Measurements from ENCODE around the gene SMIM23. TPM values are rescaled to one million over a fixed set of nuclear protein-coding genes. Genes with fewer than 3 reads are reported as not detected.

The SMIM23 gene
- total RNA-seq, 1 donor from 2014 or later: not detected

DNA sequence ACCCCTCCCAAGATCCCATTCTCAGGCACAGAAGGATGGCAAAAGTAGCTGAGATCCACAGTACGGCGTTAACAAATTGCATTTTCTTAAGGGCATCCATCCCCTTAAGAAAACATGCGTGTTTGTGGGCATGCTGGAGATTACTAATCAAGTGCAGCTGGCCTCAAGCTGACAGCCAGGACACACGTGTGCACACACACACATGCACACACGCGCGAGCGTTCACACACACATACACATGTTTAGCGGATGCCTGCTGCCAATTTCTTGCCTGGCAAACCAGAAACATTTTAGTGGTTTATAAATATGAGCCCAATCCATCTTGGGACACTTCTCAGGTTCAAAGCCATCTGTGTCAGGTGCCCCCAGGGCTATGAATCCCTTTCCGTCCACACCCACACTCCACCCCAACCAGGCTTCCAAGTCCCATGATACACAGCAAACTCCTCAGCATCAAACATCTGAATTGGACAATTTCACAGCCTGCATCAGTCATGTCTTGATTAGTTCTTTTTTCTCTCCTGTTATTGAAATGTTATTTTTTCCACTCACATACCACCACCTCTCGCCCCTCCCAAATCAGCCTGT, 23.5 kb upstream of the SMIM23 start:
- intact Hi-C loops (cut with micrococcal nuclease): no loop called here
- H3K27me3 Mint-ChIP-seq: peaks cover 11% of the 10 kb centered on the region
- CTCF ChIA-PET: no interaction called here

DNA sequence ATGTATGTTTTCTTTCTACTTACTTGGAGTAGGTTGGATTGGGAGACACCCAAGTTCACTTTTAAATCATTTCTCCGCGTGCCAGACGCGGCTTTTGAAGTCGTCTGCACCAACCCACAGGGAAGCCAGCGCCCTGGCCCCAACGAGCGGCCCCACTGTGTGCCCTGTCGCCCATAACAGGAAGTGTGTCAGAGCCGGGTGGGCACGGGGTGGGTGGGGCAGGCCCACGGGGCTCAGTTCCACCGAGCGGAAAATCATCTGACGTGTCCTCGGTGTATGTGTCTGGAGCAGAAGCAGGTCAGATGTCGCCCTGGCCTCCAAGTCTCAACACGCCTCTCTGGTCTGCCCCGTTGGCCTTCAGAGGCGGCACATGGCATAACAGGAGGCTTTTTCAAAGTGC, 22.7 kb upstream of the SMIM23 start:
- no peaks in the 10 kb centered on the region for H3K4me1 Mint-ChIP-seq
- no peak for DNase-seq

More for the DNA sequence above, 23.5 kb upstream of the SMIM23 start:
- peaks cover 5% of the 10 kb centered on the region for H3K9me3 Mint-ChIP-seq
- POLR2A ChIA-PET: no interaction called here
- H3K4me1 Mint-ChIP-seq: no peaks in the 10 kb centered on the region
- no peak overlapping the region for H3K27ac Mint-ChIP-seq
- no peak overlapping the region for H3K4me3 Mint-ChIP-seq
- DNase-seq (no peak), ATAC-seq (ENCODE audit: low read depth) (no peak)
- no peak for TF ChIP-seq CTCF (IDR thresholded peaks at IDR 0.05)
- H3K36me3 Mint-ChIP-seq (ENCODE audit: low read depth): no peaks in the 10 kb centered on the region

GRCh38 chr5:171764265-171764664, 21.4 kb upstream of the SMIM23 start:
- H3K4me3 Mint-ChIP-seq: no peak overlapping the region
- DNase-seq (no peak), ATAC-seq (ENCODE audit: low read depth) (no peak)
- H3K4me1 Mint-ChIP-seq: no peaks in the 10 kb centered on the region
- peaks cover 9% of the 10 kb centered on the region for H3K9me3 Mint-ChIP-seq
- H3K27me3 Mint-ChIP-seq: peaks cover 13% of the 10 kb centered on the region
- intact Hi-C loops (cut with micrococcal nuclease): no loop called here
- POLR2A ChIA-PET: no interaction called here
- TF ChIP-seq CTCF (IDR thresholded peaks at IDR 0.05): no peak
- CTCF ChIA-PET: no interaction called here
- H3K36me3 Mint-ChIP-seq (ENCODE audit: low read depth): no peaks in the 10 kb centered on the region
- no peak overlapping the region for H3K27ac Mint-ChIP-seq

More for the DNA sequence above, 22.7 kb upstream of the SMIM23 start:
- Mint-ChIP-seq H3K9me3 (peaks cover 9% of the 10 kb centered on the region), H3K27ac (no peak overlapping the region), H3K27me3 (peaks cover 11% of the 10 kb centered on the region), H3K4me3 (no peak overlapping the region), H3K36me3 (ENCODE audit: low read depth) (no peaks in the 10 kb centered on the region)
- CTCF ChIA-PET: no interaction called here
- no peak for ATAC-seq (ENCODE audit: low read depth)
- TF ChIP-seq CTCF (IDR thresholded peaks at IDR 0.05): no peak
- intact Hi-C loops (cut with micrococcal nuclease): no loop called here
- POLR2A ChIA-PET: no interaction called here

DNA sequence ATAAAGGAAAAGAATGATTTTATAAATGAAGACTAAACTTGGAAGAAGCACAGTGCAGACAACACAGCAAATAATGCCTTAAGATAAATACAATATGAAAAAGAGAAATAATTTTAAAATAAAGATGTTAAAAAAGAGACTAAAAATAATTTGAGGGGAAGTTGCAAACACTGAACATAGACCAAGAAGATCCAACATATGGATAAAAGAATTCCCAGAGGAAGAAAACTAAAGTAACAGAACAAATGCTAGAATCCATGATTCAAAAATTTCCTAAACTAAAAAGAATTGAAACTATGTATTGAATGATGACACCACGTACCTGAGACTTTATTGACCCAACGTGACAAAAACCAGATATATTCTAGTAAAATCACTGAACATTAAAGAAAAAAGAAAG, 18.7 kb upstream of the SMIM23 start:
- ChIA-PET POLR2A (no interaction called here), CTCF (no interaction called here)
- intact Hi-C loops (cut with micrococcal nuclease): no loop called here
- DNase-seq (no peak), ATAC-seq (ENCODE audit: low read depth) (no peak)
- Mint-ChIP-seq H3K27me3 (peaks cover 20% of the 10 kb centered on the region), H3K4me1 (no peaks in the 10 kb centered on the region), H3K27ac (no peak overlapping the region), H3K36me3 (ENCODE audit: low read depth) (no peaks in the 10 kb centered on the region), H3K4me3 (no peak overlapping the region), H3K9me3 (peaks cover 9% of the 10 kb centered on the region)
- TF ChIP-seq CTCF (IDR thresholded peaks at IDR 0.05): no peak

- Mint-ChIP-seq H3K4me1 (no peaks in the 10 kb centered on the region), H3K27ac (no peak overlapping the region)
- intact Hi-C loops (cut with micrococcal nuclease): no loop called here
These were observed 15.5 kb upstream of the SMIM23 start for GRCh38 chr5:171770153-171770552.

More at GRCh38 chr5:171770153-171770552, 15.5 kb upstream of the SMIM23 start:
- CTCF ChIA-PET: no interaction called here
- H3K36me3 Mint-ChIP-seq (ENCODE audit: low read depth): no peaks in the 10 kb centered on the region
- no peak overlapping the region for H3K4me3 Mint-ChIP-seq
- POLR2A ChIA-PET: no interaction called here
- peaks cover 10% of the 10 kb centered on the region for H3K27me3 Mint-ChIP-seq
- no peak for TF ChIP-seq CTCF (IDR thresholded peaks at IDR 0.05)
- ATAC-seq (ENCODE audit: low read depth): no peak
- peaks cover 9% of the 10 kb centered on the region for H3K9me3 Mint-ChIP-seq
- DNase-seq: no peak
